AG04449 (cell line): ENCODE measurements around the gene MGAT1.
A peak's percentile ranks its signal among the peaks of the same experiment; 100 is the strongest.

ENCODE experiments used
- CTCF ChIA-PET: fragments of 350-600 bp; formaldehyde crosslinking; extraction: SDS; loops from one replicate; lab custom pipeline; 2021; ENCODE audit warnings: antibody characterized with exemption; lab: Yijun Ruan, JAX
- POLR2A ChIA-PET: fragments of 400-600, 350-600 bp; formaldehyde crosslinking; extraction: SDS; loops from one replicate; lab custom pipeline; 2020; ENCODE audit warnings: antibody characterized with exemption, inconsistent platforms; lab: Yijun Ruan, JAX
- DNase-seq: peaks from one replicate; pipeline ENCODE4 v3.0.0-alpha.2; 2010; ENCODE audit warnings: low read depth, low spot score
- H3K4me3 ChIP-seq: 2 replicates; pipeline ENCODE4 v1.5.1; 2011; ENCODE audit warnings: low read depth, mild to moderate bottlenecking, control low read depth, low read length
- CTCF ChIP-seq: IDR thresholded peaks from one replicate; pipeline ENCODE4 v1.5.1; 2011; ENCODE audit warnings: mild to moderate bottlenecking, moderate library complexity, low read length, control low read depth, inconsistent platforms; ENCODE audit not compliant: insufficient read depth; ENCODE audit errors: missing control alignments

Gene MGAT1

GRCh38 chr5:180811623-180812124 is 9.1 kb upstream of the MGAT1 start:
- H3K4me3 ChIP-seq: no peak overlapping the region
- ChIA-PET POLR2A (no interaction called here), CTCF (interaction anchor here (1.7 kb wide), 1 partner anchor 10 kb away, joined by 4 read pairs; no protein-coding TSS in a partner anchor)
- TF ChIP-seq CTCF: no peak
- DNase-seq: no peak

GRCh38 chr5:180810959-180811622 is 8.5 kb upstream of the MGAT1 start:
- no peak for DNase-seq
- no peak for TF ChIP-seq CTCF
- CTCF ChIA-PET: interaction anchor here (1.5 to 1.7 kb wide), 2 partner anchors 10 to 11 kb away, joined by 3 to 4 read pairs; no protein-coding TSS in a partner anchor
- POLR2A ChIA-PET: interaction anchor here (0.8 to 1.2 kb wide), 6 partner anchors 9 to 50 kb away, joined by 3 to 9 read pairs (median 4); partner anchors contain the start of gene MGAT1
- peak overlapping the region; percentile 94 for H3K4me3 ChIP-seq

- TF ChIP-seq CTCF: no peak
- no peak for DNase-seq
- CTCF ChIA-PET: interaction anchor here (1.5 to 1.7 kb wide), 2 partner anchors 10 to 11 kb away, joined by 3 to 4 read pairs; no protein-coding TSS in a partner anchor
Measured at GRCh38 chr5:180810210-180810958, 7.8 kb upstream of the MGAT1 start.

GRCh38 chr5:180809403-180810209 is 7.0 kb upstream of the MGAT1 start:
- peak overlapping the region; percentile 94 for H3K4me3 ChIP-seq
- no peak for DNase-seq
- ChIA-PET POLR2A (interaction anchor here (0.6 to 1.2 kb wide), 8 partner anchors 8 to 52 kb away, joined by 3 to 9 read pairs (median 4); partner anchors contain the start of gene MGAT1), CTCF (interaction anchor here (1.5 kb wide), 1 partner anchor 10 kb away, joined by 3 read pairs; no protein-coding TSS in a partner anchor)
- no peak for TF ChIP-seq CTCF

More at GRCh38 chr5:180810210-180810958, 7.8 kb upstream of the MGAT1 start:
- H3K4me3 ChIP-seq: peak overlapping the region; percentile 94
- POLR2A ChIA-PET: interaction anchor here (0.6 to 1.2 kb wide), 7 partner anchors 8 to 51 kb away, joined by 3 to 9 read pairs (median 4); partner anchors contain the start of gene MGAT1

GRCh38 chr5:180808461-180809000 is 5.9 kb upstream of the MGAT1 start:
- peak overlapping the region; percentile 94 for H3K4me3 ChIP-seq

More at GRCh38 chr5:180808461-180809000, 5.9 kb upstream of the MGAT1 start:
- no peak for DNase-seq
- POLR2A ChIA-PET: interaction anchor here (1.1 kb wide), 1 partner anchor 24 kb away, joined by 3 read pairs; no protein-coding TSS in a partner anchor
- CTCF ChIA-PET: interaction anchor here (1.6 kb wide), 1 partner anchor 24 kb away, joined by 3 read pairs; no protein-coding TSS in a partner anchor
- TF ChIP-seq CTCF: no peak
